ENCODE measurements around the gene HLTF.
"Not testable (repeated sequence)": the region's sequence is repeated elsewhere in the genome, so short reads cannot be mapped to it uniquely, and the experiment has no call there.

Gene HLTF

DNA sequence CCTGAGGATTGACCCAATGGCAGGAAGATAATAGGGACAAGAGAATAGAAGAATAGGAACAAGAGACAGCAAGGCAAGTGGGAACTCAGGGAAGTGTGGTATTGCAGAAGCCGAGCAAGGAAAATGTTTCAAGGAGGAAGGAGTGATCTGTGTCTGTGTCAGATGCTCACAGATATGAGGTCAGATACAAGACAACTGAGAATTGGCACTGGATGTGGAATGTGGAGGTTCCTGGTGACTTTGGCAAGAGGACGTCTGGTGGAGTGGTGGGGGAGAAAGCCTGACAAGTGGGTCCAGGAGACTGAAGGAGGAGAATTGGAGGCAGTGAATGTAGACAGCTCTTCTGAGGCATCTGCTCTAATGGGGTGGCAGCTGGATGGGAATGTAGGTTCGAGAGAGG lies 70.9 kb downstream of the HLTF start:
- peak; percentile 69 for DNase-seq

DNA sequence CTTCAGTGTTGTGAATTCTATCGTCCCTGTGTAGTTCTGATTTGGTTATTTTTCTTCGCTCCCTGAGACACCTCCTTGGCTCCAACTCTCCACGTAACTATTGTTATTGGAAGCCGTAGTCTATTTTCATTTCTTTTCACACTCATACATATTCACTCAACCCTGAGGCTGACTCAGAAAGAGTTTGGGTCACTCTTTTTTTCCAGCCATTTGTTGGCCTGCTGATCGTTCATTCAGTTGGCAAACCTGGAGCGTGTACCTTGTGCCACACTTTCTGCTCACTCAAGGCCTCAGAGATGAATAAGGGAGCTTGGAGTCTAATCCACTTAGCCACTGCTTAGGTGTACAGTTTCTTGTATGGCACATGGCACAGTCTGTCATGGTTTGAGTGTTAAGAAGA lies 72.6 kb downstream of the HLTF start:
- no peak for DNase-seq

DNA sequence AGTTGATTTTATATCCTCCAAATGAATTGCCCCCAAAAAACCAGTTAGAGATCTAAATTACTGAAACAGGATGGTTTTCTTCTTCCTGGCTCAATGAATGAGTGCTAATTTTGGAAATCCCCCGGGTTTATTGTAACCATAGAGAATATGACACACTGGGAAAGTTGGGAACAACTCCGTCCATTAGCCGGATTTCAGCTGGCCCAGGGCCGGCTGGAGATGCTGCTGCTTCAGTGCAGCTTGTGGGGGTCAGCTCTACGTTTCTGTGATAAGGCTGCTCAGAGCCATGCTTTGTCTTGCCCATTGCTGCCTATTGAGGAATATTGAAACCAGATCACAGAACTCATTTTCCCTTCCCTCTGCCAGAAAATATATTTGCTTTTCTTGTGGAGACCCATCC lies 74.7 kb downstream of the HLTF start:
- no peak for DNase-seq

DNA sequence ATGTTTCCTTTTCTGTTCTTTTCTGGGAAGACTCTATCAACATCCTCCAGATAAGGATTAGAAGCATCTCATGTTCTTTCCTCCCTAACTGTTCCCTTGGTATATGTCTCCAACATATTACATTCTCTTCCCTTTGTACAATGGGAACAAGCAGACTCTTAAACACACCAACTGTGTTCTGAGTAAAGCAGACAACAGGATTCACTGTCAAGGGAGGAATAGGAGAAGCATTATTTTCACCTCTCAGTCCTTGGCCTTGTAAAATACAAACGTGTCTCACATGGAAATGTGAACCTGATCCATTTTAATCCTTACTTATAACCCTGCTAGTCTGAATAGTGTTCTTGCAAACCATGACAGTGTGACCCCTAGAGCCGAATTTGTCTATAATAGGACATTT lies 75.4 kb downstream of the HLTF start:
- no peak for DNase-seq

DNA sequence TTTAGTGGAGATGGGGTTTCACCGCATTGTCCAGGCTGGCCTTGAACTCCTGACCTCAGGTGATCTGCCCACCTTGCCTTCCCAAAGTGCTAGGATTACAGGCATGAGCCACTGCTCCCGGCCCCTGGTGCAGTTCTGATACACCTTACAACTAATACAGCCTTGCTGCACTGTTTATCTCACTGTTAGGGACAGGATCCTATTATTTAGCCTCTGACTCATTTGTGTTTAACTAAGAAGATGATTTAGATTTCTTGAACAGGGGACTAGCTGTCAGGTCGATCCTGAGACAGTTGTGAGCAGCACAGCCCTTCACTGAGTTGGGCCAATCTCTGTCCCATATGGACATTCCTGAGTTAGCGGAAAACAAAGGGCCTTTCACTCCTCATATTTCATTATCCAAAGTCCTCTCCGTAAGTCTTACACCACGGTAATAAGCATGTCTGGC lies 75.8 kb downstream of the HLTF start:
- DNase-seq = no peak

DNA sequence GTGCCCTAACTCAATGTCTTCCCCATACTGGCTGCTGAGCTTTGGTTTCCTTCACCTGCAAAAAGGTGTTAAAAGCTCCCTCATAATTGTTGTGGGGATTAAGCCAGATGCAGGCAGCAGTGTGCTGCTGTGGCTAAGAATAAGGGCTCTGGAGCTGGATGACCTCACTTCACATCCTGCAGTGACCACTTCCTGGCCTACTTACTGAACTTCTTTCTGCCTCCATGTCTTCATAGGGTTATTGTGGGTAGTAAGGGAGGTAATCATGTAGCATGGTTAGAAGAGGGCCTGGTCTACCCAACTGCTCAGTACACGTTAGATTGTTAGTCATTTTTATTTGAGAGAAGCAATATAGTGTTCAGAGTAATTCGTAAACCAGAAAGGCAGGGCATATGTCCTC lies 76.6 kb downstream of the HLTF start:
- DNase-seq = peak; percentile 25

DNA sequence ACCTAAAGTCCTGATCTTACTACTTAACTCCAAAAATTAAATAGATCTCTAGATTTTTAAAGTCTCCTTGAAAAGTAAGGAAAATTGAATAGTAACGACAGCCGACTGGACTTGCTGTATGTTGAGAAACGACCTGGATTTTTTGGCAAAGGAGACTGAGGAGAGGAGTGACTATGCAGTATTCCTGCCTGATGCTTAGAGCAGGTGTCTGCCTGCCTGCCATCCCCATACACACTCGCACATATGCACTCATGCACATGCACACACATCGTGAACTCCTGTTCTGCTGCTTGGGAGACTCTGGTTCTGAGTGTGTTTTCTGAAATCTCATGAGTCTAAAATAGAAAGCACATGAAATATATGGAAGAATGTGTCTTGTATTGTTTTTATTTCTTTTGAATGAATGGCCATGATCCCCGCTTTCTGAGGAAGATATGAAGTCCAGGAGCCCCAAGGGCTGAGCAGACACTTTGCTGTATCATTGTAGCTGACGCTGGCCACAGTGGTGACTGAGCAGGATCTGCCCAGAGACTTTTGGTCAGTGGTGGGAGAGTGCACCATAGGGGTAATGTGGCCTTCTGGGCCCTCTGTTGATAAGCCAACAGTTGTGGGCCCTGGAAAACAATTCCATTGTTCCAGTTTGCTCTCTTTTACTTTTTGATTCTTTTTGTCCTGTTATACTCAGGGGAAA lies 78.6 kb downstream of the HLTF start:
- DNase-seq = no peak

DNA sequence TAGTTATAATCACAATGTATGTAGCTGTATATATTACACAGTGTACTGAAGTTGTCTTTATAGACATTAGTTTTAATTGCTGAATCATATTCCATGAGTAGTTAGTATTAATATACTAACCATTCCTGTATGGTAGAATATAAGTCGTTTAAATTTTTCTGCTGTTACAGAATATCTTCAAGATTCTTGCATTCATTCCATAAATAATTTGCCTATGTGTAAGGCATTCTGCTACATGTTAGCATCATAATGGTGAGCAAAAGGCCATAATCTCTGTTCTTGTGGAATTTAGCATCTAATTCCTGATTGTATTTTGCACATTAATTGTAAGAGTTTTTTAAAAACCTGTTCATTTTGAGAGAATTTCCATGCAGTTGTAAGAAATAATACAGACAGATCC lies 80.9 kb downstream of the HLTF start:
- peak; percentile 79 for DNase-seq

DNA sequence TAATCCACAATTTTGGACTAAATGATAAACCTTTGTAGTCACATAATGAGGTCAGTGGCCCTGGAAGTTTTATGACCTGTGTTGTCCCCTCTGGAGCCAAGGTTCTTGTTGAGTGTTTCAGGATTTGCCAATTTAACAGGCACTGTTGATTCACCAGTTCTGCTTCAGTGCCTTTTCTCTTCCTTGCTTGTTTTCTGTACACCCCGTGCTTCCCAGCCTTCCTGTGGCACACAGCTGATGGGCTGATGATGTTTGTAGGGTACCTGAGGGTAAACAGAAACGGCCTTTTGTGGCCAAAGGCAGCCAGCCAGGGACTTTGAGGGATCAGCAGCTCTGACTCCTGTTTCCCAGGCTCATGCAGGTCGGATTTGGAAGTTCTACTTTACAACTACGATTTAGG lies 81.7 kb downstream of the HLTF start:
- DNase-seq = peak; percentile 41

DNA sequence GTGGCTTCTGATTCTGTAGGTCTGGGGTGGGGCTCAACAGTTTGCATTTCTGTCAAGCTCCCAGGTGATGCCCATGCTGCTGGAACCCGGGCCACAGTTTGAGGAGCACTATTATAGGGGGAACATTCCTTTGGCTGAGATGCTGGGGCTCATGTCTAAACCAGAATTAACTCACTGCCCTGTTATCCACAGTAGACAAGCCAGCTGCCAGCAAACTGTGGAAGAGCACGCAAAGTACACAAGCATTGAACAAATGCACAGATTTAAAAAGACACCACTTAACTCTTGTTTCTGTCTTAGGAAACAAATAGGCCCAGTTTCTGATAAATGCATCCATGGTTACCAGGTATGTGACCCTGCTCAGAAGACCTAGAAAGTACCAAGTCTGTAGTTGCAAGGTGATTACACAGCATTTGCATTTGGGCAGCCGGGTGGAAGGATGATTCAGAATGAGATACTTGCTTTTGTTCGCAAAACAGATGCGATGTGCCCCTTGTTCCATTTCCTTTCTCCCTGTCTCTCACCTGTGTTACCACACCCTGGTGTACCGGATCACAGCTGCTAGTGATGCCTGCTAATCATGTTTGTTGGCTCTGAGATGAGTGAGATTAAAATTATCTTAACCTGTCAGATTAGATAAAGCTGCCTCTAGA lies 82.6 kb downstream of the HLTF start:
- no peak for DNase-seq

DNA sequence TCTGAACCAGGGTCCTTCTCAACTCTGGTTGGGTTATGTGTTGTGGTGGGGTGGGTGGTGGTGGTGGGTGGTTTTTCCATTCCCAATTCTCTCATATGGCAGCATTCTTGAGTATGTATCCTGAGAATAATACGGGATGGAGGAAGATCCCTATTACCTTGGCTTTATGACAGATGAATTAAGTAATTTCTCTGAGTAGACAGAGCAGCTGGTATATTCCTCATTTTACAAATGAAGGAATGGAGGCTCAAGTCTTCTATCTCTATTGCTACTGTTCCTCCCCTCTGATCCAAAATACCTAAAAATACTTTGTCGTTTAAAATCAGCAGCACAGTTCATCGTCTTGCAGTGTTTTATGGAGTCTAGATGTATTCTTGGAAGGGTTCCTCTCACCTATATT lies 84.6 kb downstream of the HLTF start:
- DNase-seq = no peak

DNA sequence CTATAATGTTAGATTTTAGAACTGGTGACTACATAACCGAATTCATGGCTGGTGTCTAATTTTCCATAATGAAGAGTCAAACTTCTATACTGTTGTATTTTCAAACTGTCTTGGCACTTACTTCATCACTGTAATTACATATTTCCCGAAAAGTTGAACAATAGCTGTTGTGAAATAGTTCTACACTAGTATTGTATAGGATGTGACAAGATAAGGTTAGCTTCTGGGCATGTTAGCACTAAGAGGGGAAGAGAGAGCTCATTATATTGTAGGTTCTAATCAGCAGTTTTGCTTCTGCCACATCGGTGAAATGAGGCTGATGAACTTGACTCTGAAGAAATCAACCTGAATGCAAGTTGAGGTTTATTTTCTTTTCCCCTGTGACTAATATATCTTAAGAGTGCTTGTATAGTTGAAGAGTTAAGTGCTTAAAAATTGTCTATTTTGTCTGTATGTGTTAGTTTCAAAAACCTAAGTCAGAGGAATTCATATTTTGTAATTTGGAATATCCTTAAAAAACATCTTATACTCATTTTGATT lies 86.1 kb downstream of the HLTF start:
- DNase-seq = no peak

DNA sequence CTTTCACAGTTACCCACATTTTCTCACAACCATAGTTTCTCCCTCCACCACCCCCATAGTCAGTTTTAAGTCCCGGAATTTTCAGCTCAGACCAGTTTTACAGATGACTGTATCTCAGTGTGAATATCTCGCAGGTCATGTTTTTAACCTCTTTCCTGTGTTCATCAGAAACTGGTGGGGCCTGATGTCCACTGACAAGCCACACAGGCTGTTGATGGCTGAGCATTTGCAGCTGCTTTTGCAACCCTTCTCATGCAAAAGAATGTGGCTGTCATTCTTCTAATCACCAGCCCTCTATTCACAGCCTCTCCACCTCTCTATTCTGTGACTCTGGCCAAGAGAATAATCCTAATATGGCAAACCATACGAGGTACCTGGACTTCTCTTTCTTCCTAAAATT lies 86.5 kb downstream of the HLTF start:
- DNase-seq = no peak

DNA sequence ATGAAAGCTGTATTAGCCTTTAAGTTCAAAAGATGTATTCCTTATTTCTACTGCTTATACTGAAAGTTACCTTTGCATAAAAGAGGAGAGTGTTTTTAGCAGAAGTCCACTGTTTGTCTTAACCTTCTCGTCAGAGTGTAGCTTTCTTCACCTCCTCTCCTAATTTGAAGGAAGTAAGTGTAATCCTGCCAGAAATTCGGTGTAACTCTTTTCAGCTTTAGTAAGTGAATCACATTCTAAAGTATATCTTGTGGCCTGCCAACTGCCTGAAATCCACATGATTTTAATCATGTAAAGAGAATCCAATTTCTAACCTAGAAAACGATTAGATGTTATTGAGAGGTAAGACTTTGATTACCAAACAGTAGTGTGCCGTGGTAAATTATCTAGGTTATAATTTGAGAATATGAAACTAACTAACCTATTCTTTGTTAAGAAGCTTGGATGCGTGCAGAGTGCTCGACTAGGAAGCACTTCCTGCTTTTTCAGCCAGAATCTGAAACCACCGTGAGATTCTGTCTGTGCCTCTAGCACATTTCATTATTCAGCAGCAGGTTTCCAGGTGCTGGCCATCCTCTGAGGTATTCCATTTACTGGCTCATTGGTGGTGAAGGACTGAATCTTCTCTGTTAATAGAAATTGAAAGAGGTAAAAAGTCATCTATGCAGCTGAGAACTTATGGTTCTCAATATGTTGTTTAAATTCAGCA lies 87.5 kb downstream of the HLTF start:
- no peak for DNase-seq

DNA sequence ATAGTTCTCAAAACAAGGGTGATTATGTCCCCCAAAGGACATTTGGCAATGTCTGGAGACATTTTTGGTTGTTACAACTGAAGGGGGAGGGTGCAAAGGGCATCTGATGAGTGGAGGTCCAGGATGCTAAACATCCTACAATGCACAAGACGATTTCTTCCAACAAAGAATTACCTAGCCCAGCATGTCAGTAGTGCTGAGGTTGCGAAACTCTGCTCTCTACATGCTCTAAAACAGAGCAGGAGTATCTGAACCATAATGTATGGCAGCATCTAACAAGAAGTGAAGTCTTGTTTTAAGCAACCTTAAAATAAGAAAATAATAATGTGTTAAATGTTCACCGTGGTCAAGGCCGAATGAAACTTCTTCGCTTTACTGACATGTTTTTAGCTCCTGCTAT lies 88.0 kb downstream of the HLTF start:
- no peak for DNase-seq

DNA sequence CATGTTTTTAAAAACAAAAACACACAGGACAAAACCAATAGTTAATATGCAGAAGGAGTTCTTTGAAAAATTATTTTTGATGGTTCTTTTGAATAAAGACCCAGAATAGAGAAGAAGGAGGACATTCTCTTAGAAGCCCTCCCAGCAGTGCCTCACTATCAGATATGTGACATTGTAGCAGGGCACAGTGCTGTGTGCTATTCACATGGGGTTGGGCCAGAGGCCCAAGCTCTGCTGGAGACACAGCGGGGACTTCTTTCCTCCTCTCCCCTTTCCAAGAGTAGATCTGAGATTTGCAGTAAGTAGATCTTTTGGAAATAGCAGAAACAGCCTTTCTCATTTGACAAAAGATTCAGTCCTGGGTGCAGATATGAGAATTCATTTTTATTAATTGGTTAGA lies 88.7 kb downstream of the HLTF start:
- no peak for DNase-seq

DNA sequence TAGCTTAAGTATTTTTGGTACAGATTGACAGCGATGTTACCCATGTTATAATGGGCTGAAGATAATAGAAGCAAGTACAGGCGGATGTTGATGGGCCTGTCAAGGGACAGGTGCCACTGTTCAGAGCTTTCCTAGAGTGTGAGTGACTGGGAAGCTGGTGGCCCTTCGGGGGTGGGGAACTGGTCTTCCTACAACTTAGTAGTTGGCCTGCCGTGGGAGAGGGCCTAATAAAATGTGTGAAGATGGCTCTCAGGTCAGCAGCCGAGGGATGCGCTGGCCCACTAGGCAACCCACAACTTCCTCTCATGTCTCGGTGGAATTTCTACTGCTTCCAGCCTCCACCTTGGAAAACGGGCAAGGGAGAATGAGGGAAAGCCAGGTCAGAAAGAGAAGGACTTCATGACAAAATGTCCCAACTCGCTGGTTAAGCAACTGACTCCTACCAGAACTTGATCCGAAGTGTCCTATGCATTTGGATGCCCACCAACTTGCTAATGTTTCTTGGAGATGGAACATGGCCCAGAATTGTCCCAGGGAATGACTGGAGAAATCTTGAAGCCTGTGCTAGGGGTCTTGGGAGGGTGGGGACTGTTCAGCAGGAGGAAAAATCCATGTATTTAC lies 93.6 kb downstream of the HLTF start:
- DNase-seq = no peak

DNA sequence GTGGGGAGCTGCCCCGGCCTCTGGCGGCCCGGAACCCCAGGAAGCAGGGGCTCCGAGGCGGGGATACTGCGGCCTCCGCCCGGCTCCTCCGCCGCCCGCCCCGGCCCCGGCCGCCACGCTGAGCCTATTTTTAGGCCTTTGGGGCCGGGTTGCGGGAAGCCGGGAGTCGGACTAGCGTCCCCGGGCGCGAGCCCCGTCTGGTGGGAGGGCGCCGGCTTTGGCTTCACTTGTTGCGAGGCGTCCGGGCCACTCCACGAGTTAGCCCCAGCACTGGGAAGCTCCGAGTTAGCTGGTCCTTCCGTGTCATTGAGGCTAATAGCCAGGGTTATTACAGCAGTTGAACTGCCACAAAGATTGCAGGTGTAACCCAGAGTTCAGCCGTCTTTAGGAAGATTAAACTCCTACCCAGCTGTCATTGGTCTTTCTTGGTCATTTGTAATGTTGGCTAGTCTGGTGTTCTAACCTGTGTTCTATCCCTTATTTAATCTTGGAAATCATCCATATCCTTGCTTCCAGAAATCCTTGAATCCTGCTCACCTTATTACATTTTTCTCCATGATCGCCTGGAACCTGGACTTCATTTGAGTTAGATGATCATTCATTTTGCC lies 94.2 kb downstream of the HLTF start:
- DNase-seq = peak; percentile 50

DNA sequence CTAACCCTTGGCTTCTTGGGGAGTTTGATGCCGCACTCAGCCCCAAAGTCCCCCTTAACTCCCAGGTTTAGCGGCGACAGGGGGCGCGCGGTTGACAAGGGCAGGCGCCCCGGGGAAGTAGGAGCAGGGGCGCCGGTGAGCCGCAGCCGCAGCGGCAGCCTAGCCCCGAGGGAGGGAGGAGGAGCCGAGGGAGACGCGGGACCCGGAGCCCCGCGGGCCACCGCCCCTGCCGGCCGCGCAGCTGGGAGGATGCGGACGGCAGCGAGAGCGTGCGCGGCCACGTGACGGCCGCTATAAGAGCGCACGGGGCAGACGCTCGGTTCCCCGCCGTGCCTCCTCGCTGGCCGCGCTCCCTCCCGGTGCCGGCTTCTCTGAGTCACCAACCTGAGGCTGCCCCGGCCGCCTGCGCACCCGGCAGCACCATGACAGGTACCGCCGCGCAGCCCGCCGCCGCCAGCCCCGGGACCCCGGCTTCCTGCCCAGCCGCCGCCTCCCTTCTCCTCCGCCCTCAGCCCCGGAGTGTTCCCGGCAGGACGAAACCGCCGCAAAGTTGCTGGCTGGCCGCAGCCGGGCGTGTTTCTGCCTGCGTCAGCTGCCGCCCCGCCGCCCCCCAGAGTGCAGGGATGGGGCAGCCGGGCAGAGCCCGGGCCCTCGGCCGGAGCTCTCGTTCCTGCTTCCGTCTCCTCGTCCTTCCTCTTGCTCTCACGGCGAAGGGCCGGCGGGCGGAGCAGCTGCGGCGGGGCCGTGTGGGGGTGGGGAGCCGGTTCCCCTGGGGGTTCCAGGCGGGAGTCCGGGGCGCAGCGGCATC lies 94.9 kb downstream of the HLTF start, which contains the start of gene GYG1:
TSS of gene GYG1 (plus strand) at position 322 of the 808 bp plus-strand sequence. CDS start at position 423, 101 bp downstream.
- DNase-seq = peak; percentile 84

DNA sequence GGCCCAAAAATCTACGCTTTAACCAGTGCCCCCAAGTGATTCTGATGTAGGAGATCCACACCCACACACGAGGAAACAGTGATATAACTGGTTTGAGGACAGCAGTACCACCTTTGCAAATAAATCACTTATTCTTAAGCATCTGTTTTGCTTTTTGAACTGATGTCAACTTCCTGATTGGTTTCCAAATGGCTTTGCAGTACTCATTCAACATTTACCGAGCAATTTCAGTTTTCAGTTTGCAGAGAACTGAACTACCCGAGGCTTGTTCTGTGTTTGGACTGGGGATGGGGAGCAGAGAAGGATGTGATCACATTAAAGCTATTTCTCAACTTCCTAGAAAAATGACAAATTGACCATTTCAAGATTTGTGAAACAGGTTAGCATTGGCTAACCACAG lies 96.1 kb downstream of the HLTF start:
- DNase-seq = no peak

DNA sequence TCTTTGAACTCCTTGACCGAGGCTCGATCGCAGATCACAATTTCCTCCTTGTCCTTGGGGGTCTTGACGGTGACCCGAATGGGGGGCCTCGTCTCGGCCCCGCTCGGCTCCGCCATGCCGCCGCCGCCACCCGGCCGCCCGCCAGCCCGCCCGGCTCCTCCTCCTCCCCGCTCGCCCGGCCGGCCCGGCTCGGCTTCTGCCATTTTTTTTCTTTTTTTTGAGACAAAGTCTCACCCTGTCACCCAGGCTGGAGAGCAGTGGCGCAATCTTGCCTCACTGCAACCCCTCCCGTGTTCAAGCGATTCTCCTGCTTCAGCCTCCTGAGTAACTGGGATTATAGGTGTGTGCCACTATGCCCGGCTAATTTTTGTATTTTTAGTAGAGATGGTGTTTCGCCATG lies 98.8 kb downstream of the HLTF start:
- DNase-seq = not testable (repeated sequence)

DNA sequence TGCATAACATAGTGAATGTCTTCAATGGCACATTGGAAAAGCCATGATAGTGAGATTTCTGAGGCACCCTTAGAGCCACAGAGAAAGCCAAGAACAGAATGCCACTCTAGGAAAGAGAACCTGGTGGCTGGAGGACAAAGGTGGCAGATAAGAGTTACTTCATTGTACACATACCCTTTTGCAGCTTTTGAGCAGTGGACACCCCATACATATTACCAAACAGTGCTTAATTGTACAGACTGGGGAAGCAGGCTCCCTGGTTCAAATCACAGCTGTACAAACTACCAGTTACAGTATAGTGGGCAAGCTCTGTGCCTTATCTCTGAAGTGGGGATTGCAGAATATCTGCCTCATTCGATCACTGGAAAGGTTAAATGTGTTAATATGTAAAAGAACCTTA lies 105.1 kb downstream of the HLTF start:
- DNase-seq = no peak
